NB4 (cell line): ENCODE measurements around the gene ANTXR1.

Source experiments
- CTCF ChIP-seq: IDR thresholded peaks from one replicate; pipeline ENCODE4 v1.5.1; 2012; ENCODE audit warnings: low read depth, low read length
- MAX ChIP-seq: IDR thresholded peaks from 2 replicates; pipeline ENCODE4 v1.6.1; 2011; ENCODE audit warnings: low read depth, low read length
- MYC ChIP-seq: IDR thresholded peaks from 2 replicates; pipeline ENCODE4 v1.6.1; 2011; ENCODE audit warnings: low read depth, low read length
- POLR2A ChIP-seq: IDR thresholded peaks from 2 replicates; pipeline ENCODE4 v1.6.1; 2011; ENCODE audit warnings: mild to moderate bottlenecking; ENCODE audit not compliant: insufficient read length; ENCODE audit errors: extremely low read depth

DNA sequence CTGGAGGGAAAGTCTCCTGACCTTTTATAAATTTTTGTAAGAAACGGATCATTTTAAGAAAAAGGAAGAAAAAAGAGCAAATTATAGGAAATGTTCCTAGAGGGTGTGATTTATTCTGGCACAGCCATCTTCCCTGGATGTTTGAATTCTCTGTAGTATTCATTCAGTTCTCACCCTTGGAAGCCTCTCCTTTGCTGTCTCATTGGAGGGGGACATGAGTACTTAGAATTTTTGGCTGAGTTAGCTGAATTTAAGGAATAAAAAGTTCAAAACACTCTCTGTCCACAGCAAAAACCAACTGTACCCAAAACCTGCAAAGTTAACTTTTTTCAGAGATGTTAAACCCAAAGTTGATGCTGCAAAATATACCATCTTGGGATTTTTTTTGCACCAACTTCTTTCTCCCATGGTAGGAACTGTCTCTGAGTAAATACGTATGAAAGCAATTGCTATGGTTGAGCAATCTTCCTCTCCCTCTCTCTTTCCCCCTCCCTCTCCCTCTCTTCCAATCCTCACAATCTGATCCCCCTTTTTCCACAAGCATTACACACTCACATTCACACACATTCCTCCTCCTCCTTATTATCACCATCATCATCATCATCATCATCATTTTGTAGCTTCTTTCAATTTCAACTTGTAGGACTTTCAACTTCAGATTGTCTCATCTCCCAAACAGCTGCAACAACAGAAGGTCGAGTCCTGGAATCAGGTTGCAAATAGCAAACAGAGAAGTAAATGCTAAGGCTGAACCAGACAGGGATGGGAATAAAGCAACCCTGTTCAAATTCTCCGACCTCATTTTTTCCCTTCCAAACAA lies 190.4 kb downstream of the ANTXR1 start:
- TF ChIP-seq CTCF (no peak), POLR2A (no peak), MAX (no peak), MYC (no peak)
